Gastrocnemius medialis (tissue), 4 donors: ENCODE measurements around the gene KLF8. TPM values are rescaled to one million over a fixed set of nuclear protein-coding genes. Genes with fewer than 3 reads are reported as not detected.
A peak's percentile ranks its signal among the peaks of the same experiment; 100 is the strongest.
"Not testable (repeated sequence)": the region's sequence is repeated elsewhere in the genome, so short reads cannot be mapped to it uniquely, and the experiment has no call there.

Source experiments
- ATAC-seq, 2 donors: fragments of 150-250 bp; one replicate each; pipeline ENCODE4 v1.9.1; 2016
- DNase-seq, 2 donors: peaks; one replicate each; pipeline ENCODE4 v3.0.0-alpha.2; 2019
- H3K27ac ChIP-seq, 4 donors: fragments of 200-600 bp; sonication (generic); 1 replicate in 1 of 4; 2 replicates in 3 of 4; pipeline ENCODE4 v1.5.1; 2016 to 2018; ENCODE audit warnings: mild to moderate bottlenecking in 2 of 4, moderate library complexity in 1 of 4
- H3K27me3 ChIP-seq, 3 donors: fragments of 200-600 bp; sonication (generic) in 2 of 3; 1 replicate in 1 of 3; 2 replicates in 2 of 3; pipeline versions ENCODE4 v1.5.1 to v1.6.0; 2016 to 2019; ENCODE audit warnings: mild to moderate bottlenecking in 1 of 3, moderate library complexity in 1 of 3
- H3K36me3 ChIP-seq, 2 donors: fragments of 200-600 bp; sonication (generic) in 1 of 2; one replicate each; pipeline ENCODE4 v1.5.1; 2017 to 2018
- H3K4me1 ChIP-seq, 2 donors: fragments of 200-600 bp; sonication (generic) in 1 of 2; one replicate each; pipeline ENCODE4 v1.5.1; 2016 to 2017; ENCODE audit warnings: mild to moderate bottlenecking in 2 of 2
- H3K4me3 ChIP-seq, 4 donors: fragments of 200-600 bp; sonication (generic) in 3 of 4; 1 replicate in 1 of 4; 2 replicates in 3 of 4; pipeline ENCODE4 v1.5.1; 2016 to 2019; ENCODE audit warnings: mild to moderate bottlenecking in 2 of 4
- H3K9me3 ChIP-seq, 3 donors: fragments of 200-600 bp; sonication (generic) in 2 of 3; 1 replicate in 1 of 3; 2 replicates in 2 of 3; pipeline ENCODE4 v1.5.1; 2016 to 2019
- CTCF ChIP-seq, 5 experiments: fragments of 450-650 bp in 3 of 5; fragments of 200-600 bp in 2 of 5; sonication (generic) in 2 of 5; IDR thresholded peaks in 4 of 5; conservative IDR thresholded peaks in 1 of 5; 1 replicate in 4 of 5; 2 replicates in 1 of 5; pipeline ENCODE4 v1.5.1; 2016 to 2019; ENCODE audit warnings: antibody characterized with exemption in 5 of 5, mild to moderate bottlenecking in 3 of 5, moderate library complexity in 3 of 5
- POLR2A ChIP-seq, 2 donors: fragments of 450-650 bp; IDR thresholded peaks; one replicate each; pipeline ENCODE4 v1.6.1; 2017; ENCODE audit warnings: antibody characterized with exemption in 2 of 2, mild to moderate bottlenecking in 2 of 2, moderate library complexity in 2 of 2
- in situ Hi-C, 4 donors: fragments of 200-750 bp; cut with MboI; loops; one replicate each; pipeline versions ENCODE4 v1.15.0 to v1.8.0; 2017; ENCODE audit warnings: low sequenced_read_pairs in 4 of 4
- intact Hi-C: fragments of 100-400 bp; cut with DNase I; formaldehyde crosslinking; loops from one replicate; pipeline ENCODE4 v1.15.1; 2023; ENCODE audit warnings: low total_unique reads
- total RNA-seq, 4 donors: library from RNA; depleted of rRNA; stranded (reverse); fragments of >200 nt; gene quantifications; one replicate each; pipeline versions ENCODE4 v1.1.0 to v1.2.3, GENCODE V29; 2016

Gene KLF8
- total RNA-seq: 1 to 10 TPM in 3 of 4 donors, under 1 TPM in 1; 0.70 to 4.2 (median 3.3) TPM

GRCh38 chrX:56232221-56233082 lies at the start of gene KLF8:
Gene KLF8, plus strand, starts transcription at chrX:56232356. Its CDS starts 979 bp downstream, at chrX:56233335.
- Histone ChIP-seq H3K4me1 (peaks cover 0 to 3% of the 10 kb centered on the region in 2 donors), H3K36me3 (no peaks in the 10 kb centered on the region), H3K27me3 (peaks cover 0 to 6% (median 0%) of the 10 kb centered on the region in 3 donors), H3K9me3 (no peaks in the 10 kb centered on the region), H3K27ac (peak within 1 kb of the TSS; percentile 76 to 80 (median 78)), H3K4me3 (peak within 1 kb of the TSS; percentile 51 to 61 (median 60))
- in situ Hi-C loops (loop anchor here in 1 of 4 donors (25.0 kb wide), 2 partner anchors 495 to 505 kb away; partner anchors contain the start of gene NBDY), intact Hi-C loops (loop anchor here (5.0 kb wide), 2 partner anchors 330 to 500 kb away; partner anchors contain the start of gene UBQLN2)
- peak; percentile 22 to 48 for DNase-seq
- ATAC-seq: peak; percentile 74 to 78
- TF ChIP-seq CTCF (IDR thresholded peaks at IDR 0.05 in 4 of 5, conservative IDR thresholded peaks at IDR 0.05 in 1 of 5) (no peak), POLR2A (IDR thresholded peaks at IDR 0.05) (peak; percentile 27 to 32)

GRCh38 chrX:56206945-56207344 lies 25.2 kb upstream of the KLF8 start:
- H3K4me3 ChIP-seq, DNase-seq, H3K36me3 ChIP-seq, H3K27ac ChIP-seq, ATAC-seq, H3K9me3 ChIP-seq, H3K27me3 ChIP-seq, in situ Hi-C loops, H3K4me1 ChIP-seq, intact Hi-C loops: not testable (repeated sequence)

GRCh38 chrX:56211701-56212100 lies 20.5 kb upstream of the KLF8 start:
- intact Hi-C loops: no loop called here
- no peaks in the 10 kb centered on the region for H3K4me1 ChIP-seq
- H3K4me3 ChIP-seq: no peak overlapping the region
- TF ChIP-seq POLR2A (IDR thresholded peaks at IDR 0.05) (no peak), CTCF (IDR thresholded peaks at IDR 0.05 in 4 of 5, conservative IDR thresholded peaks at IDR 0.05 in 1 of 5) (no peak)
- peaks cover 0 to 3% (median 0%) of the 10 kb centered on the region in 3 donors for H3K27me3 ChIP-seq
- H3K9me3 ChIP-seq: no peaks in the 10 kb centered on the region
- in situ Hi-C loops: no loop called here
- no peaks in the 10 kb centered on the region for H3K36me3 ChIP-seq
- DNase-seq: no peak
- H3K27ac ChIP-seq: no peak overlapping the region
- no peak for ATAC-seq

- in situ Hi-C loops: no loop called here
- TF ChIP-seq CTCF (IDR thresholded peaks at IDR 0.05 in 4 of 5, conservative IDR thresholded peaks at IDR 0.05 in 1 of 5) (no peak), POLR2A (IDR thresholded peaks at IDR 0.05) (no peak)
- H3K4me3 ChIP-seq: no peak overlapping the region
- no peak for DNase-seq
- H3K36me3 ChIP-seq: no peaks in the 10 kb centered on the region
- no peak overlapping the region for H3K27ac ChIP-seq
- intact Hi-C loops: no loop called here
- H3K4me1 ChIP-seq: no peaks in the 10 kb centered on the region
- H3K9me3 ChIP-seq: no peaks in the 10 kb centered on the region
- no peak for ATAC-seq
- H3K27me3 ChIP-seq: peaks cover 0 to 3% (median 0%) of the 10 kb centered on the region in 3 donors
Measured at GRCh38 chrX:56216332-56216731, 15.8 kb upstream of the KLF8 start.

- H3K9me3 ChIP-seq: no peaks in the 10 kb centered on the region
- ATAC-seq (no peak), DNase-seq (no peak)
- no peak overlapping the region for H3K27ac ChIP-seq
- H3K4me1 ChIP-seq: no peaks in the 10 kb centered on the region
- H3K27me3 ChIP-seq: peaks cover 0 to 3% (median 0%) of the 10 kb centered on the region in 3 donors
- no peak overlapping the region for H3K4me3 ChIP-seq
- TF ChIP-seq POLR2A (IDR thresholded peaks at IDR 0.05) (no peak), CTCF (IDR thresholded peaks at IDR 0.05 in 4 of 5, conservative IDR thresholded peaks at IDR 0.05 in 1 of 5) (peak in 4 of 5 experiments; percentile 13 to 40 (median 16))
- no peaks in the 10 kb centered on the region for H3K36me3 ChIP-seq
- in situ Hi-C loops: no loop called here
- intact Hi-C loops: loop anchor here (2.0 kb wide), 1 partner anchor 29 kb away; no protein-coding TSS in a partner anchor
Measured at GRCh38 chrX:56219700-56220099, 12.5 kb upstream of the KLF8 start.
